ENCODE measurements around the gene SRD5A2.

DNA sequence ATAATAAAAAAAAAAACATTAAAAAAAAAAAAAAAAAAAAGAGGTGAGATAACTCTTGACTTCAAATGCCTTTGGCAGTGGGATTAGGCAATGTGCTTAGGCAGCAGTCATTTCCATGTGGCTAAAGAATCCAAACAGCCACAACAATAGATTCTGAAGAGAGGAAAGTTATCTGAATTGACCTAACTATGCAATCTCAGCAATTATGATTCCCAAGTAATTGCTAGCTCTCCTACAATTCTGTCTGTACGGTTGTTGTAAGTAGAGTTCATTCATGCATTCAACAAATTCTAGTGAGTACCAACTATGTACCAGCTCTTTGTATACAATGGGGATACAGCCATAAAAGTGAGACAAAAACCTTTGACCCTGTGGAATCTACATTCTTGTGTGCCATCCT lies 3.6 kb downstream of the SRD5A2 start:
- TF ChIP-seq, protein P1, sequence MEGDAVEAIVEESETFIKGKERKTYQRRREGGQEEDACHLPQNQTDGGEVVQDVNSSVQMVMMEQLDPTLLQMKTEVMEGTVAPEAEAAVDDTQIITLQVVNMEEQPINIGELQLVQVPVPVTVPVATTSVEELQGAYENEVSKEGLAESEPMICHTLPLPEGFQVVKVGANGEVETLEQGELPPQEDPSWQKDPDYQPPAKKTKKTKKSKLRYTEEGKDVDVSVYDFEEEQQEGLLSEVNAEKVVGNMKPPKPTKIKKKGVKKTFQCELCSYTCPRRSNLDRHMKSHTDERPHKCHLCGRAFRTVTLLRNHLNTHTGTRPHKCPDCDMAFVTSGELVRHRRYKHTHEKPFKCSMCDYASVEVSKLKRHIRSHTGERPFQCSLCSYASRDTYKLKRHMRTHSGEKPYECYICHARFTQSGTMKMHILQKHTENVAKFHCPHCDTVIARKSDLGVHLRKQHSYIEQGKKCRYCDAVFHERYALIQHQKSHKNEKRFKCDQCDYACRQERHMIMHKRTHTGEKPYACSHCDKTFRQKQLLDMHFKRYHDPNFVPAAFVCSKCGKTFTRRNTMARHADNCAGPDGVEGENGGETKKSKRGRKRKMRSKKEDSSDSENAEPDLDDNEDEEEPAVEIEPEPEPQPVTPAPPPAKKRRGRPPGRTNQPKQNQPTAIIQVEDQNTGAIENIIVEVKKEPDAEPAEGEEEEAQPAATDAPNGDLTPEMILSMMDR (IDR thresholded peaks at IDR 0.05): no peak
- TF ChIP-seq EP300 (IDR thresholded peaks at IDR 0.05) (no peak), POLR2A (IDR thresholded peaks at IDR 0.05) (no peak)

All from tibial nerve (tissue), 4 donors.